SU-DHL-6 (cell line): ENCODE results near the gene TMCC1.

Experiments
- EZH2phosphoT487 ChIP-seq: fragments of 200-600 bp; sonication (generic), shearing (Covaris generic); conservative IDR thresholded peaks from 2 replicates; pipeline ENCODE4 v1.6.1; 2018; ENCODE audit warnings: mild to moderate bottlenecking, antibody characterized with exemption, low read length, moderate library complexity, mixed read lengths
- TF ChIP-seq, protein P1 (sequence below): fragments of 200-600 bp; sonication (generic); IDR thresholded peaks from one replicate; pipeline ENCODE4 v1.5.1; 2017; ENCODE audit warnings: antibody characterized with exemption, mild to moderate bottlenecking, low read length, moderate library complexity; ENCODE audit not compliant: insufficient read depth, poor library complexity, severe bottlenecking

DNA sequence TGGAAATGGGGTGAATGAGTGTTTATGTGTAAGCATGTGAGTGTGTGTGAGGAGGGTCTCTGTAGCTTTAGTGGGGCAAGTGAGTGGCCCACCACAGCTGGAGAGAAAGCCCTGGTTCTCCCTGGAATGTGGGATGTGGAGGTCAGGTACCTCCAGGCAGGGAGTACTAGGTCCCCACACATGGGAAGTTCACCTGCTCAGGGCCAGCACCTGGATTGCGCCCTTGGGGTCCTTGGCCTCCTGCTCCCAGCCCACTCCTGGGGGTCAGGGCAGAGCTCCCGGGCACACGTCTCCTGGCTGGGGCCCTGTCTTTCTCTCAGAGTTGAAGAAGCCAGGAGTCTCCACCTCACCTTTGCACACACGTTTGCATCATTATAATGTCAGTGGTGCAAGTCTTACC, 40.0 kb upstream of the TMCC1 start:
- TF ChIP-seq EZH2phosphoT487: no peak
- TF ChIP-seq, protein P1, sequence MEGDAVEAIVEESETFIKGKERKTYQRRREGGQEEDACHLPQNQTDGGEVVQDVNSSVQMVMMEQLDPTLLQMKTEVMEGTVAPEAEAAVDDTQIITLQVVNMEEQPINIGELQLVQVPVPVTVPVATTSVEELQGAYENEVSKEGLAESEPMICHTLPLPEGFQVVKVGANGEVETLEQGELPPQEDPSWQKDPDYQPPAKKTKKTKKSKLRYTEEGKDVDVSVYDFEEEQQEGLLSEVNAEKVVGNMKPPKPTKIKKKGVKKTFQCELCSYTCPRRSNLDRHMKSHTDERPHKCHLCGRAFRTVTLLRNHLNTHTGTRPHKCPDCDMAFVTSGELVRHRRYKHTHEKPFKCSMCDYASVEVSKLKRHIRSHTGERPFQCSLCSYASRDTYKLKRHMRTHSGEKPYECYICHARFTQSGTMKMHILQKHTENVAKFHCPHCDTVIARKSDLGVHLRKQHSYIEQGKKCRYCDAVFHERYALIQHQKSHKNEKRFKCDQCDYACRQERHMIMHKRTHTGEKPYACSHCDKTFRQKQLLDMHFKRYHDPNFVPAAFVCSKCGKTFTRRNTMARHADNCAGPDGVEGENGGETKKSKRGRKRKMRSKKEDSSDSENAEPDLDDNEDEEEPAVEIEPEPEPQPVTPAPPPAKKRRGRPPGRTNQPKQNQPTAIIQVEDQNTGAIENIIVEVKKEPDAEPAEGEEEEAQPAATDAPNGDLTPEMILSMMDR: no peak
